SH-SY5Y (cell line): ENCODE data around the gene C4orf33.

ENCODE experiments used
- GATA2 ChIP-seq: IDR thresholded peaks from 2 replicates; pipeline ENCODE4 v1.6.1; 2011; ENCODE audit warnings: mild to moderate bottlenecking, low read depth, low read length
- GATA3 ChIP-seq: IDR thresholded peaks from 2 replicates; pipeline ENCODE4 v1.6.1; 2011; ENCODE audit warnings: low read depth, mild to moderate bottlenecking, low read length, moderate library complexity

DNA sequence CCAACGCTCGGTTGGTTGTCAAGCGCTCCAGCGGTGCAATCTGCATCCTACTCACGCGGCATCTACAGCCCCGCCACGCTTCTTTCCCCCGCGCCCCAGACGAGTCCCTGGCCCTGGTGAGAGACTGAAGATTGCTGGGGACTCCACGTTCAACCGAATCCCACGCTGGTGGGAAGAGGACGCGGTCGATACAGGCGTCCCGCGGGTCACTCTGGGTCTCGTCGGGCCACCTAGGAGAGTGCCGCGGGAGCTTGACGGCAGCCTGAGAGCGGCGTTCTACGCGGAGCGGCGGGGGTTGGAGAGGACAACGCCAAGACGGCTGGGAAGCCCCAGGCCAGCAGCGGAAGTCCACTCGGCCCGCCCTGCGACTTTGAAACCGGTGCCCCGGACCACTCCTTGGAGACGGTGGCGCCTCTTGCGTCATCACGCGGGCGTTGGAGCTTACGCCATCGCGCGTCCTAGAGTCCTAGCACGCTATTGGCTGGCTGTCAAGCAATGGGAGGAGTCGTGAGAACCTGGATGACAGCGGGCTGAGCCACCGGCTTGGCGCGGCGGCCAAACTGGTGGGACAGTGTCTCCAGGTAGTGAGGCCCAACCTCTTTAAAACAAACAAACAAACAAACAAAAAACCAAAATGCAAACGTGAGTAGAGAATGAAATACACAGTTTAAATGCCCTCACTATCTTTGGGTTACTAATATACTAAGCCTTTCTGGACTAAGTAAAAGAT, 2.6 kb upstream of the C4orf33 start, which contains the start of gene SCLT1:
- no peak for TF ChIP-seq GATA3
- no peak for TF ChIP-seq GATA2
